Activated naive CD8-positive, alpha-beta T cell treated with anti-CD3 and anti-CD28 coated beads, Interleukin-2, amount 50 U/mL, for 16 hours (primary cell): Measurements from ENCODE around the gene SRCIN1.

Experiments
- DNase-seq: peaks from one replicate; pipeline ENCODE4 v3.0.0-alpha.2; 2020; ENCODE audit warnings: low read depth, low spot score

Gene SRCIN1

DNA sequence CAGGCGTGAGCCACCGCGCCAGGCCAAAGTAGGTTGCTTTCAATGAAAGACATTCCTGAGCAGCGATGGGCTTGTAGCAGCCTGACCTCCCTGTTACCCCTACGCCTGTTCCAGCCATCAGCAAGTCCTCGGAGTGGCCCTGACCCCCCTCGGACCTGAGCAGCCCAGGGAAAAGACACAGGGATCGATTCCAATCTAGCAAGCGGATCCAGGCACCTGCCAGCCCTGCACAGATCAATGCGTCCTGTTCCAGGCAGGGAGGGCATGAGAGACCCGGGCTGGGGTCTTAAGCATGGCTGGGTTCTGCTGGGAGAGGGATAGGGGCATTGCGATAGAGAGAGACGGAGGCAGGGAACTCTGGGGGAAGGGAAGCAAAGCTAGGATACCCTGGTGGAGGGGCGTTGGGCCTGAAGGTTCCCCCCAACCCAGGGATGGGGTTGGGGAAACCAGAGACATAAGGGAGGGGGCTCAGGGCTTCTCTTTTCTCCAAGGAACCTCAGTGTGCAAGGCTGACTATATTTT is 21.9 kb downstream of the SRCIN1 start:
- DNase-seq: no peak

DNA sequence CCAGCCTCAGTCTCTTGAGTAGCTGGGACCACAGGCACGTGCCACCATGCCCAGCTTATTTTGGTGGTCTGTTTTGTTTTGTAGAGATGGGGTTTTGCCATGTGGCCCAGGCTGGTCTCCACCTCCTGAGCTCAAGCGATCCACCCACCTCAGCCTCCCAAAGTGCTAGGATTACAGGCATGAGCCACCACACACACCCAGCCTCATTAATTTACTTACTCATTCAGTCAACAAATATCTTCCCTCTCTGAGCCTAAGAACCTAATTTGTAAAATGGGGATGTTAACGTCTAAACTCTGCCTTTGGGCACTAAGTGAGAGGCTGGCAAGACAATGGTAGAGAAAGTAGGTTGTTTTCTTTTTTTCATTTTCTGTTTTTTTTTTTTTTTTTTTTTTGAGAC is 22.6 kb downstream of the SRCIN1 start:
- no peak for DNase-seq

DNA sequence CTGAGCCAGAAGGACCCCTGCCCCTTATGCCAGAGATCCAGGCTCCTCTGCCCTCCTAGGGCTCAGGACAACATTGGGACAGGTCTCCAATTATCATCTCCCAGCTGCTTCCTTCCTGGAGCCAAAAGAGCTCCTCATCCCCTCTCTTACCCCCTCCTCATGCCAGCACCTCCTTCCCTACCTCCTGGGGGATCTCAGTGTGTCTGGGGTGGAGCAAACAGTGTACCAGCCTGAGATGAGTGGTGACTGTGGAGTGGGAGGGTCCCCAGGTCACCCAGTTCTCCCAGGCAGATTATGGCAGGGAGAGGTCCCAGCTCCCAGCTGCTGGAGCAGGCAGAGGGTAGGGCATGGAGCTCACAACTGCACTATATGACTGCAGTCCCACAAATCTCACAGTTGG is 23.7 kb downstream of the SRCIN1 start:
- DNase-seq: no peak

DNA sequence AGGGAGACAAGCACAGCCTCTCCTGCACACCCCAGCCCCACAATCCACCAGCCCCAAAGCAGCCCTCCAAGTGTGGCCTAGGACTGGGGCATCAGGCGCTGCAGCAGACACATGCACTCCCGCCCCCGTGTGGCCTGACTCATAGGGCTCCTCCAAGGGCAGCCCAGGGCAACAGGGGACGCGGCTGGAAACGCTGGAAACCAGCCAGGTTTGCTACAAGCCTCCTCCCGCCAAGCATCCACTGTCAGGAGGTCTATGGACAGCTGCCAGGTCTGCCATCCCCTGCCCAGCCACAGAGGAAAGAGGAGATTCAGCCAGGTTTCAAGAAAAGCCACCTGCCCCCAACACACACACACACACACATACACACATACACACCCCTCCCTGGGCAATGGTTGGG is 25.8 kb downstream of the SRCIN1 start:
- DNase-seq: no peak

DNA sequence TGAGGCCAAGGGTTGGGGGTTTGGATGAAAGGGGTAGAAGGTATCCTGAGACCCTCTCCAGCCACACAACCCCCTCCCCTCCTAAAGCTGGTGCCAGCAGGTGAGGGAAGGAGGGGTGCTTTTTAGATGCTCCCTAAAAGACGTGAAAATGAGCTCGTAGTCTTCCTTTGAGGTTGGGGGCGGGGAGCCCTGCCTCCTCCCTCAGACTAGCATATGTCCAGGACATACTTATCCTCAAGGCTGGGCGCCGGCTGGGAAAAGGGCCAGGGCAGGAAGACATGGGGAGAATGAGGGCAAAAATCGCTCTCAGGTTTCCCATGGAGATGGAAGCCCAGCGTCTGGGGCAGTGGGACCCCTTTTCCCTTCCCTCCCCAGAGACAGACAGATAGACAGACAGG is 26.7 kb downstream of the SRCIN1 start:
- DNase-seq: no peak

DNA sequence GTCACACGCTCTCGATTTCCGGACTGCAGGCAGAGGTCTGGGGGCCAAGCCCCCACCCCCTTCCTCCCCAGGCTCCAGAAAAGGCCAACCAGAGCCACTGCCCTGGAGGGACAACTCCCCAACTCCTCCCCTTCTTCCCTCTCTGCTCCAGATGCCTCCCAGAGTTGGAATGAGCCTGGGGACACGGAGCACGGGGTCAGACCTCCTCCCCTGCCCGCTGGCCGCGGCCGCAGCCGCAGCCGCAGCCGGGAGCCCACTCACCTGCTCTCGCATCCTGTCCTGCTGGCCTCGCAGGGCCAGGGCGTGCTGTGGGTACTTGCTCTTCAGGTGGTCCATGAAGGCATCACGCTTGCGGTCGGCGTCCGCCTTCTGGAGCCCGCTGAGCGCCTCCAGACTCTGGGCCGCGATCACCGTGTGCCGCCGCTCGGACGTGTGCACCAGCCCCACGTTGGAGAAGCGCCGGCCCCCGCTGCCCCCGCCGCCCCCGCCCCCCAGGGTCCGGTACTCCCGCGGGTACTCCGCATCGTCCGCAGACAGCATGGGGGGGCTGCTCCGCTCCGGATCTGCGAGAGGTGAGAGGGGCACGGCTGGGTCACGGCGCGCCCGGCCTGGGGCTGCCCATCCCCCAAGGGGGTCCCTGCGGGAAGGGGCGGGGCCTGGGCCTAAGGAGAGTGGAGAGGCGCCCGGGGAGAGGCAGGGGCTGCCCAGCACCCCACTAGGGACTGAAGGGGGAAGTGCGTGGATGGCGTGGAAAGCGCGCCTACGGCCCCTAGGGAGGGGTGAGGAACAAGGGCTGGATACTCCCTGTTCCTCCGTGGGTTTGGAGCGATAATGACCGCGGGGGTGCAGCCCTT is 27.3 kb downstream of the SRCIN1 start:
- no peak for DNase-seq

DNA sequence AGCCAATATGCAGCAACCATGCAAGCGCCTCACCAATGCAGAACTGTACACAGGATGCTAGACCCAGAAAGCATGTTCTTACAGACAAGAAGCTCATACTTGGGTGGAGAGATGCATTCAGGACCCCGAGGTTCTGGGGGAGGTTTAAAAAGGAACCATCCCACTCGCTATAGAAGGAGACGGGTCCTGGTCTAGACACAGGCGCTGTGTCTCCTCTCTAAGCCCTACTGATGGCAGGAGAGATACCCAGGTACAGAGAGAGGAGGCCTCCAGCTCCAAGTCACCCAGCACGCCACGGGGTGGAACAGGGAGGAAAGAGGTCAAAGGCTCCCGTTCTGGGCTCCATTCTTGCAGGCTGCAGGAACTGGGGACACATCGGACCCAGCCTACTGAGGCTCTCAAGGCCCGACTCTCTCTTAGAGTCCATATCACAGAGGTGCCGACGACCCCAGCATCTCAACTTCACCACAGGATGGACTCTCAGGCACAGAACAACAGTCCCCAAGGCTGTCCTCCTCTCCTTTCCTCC is 28.0 kb downstream of the SRCIN1 start:
- DNase-seq: no peak

DNA sequence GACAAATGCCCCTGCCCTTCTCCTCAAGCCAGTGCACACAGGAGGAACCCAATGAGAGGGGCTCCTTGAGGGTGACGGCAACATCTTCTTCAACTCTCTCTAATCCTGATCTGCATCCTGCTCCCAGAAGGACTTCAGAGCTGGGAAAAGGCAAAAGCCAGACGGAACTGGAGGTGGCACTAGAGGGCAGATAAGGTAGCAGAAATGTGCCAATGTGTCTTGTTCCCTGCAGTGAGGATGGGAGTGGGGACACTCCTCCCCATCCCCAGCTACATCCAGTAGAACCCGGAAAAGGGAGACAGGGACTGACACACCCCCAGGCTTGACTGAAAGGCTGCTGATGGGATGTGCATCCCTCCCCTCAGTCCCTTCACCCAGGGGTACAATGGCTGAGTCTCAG is 28.5 kb downstream of the SRCIN1 start:
- no peak for DNase-seq

DNA sequence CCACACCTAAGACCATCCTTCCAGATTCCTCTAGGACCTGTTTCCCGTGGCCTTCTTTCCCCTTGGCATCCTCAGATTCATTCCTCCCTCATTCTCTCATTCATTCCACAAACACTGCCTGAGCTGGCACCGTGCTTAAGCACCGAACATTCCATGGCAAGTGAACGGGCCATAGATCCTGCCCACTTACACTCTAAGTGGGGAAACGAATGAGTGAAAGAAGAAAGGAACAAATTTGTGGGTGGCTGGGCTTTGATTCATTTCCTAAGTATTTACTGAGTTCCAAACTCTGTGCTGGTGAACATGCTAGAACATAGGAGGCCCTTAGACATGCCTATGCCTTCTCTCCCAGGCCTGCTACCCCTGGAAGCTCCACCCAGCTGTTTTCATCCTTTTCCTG is 30.0 kb downstream of the SRCIN1 start:
- no peak for DNase-seq

DNA sequence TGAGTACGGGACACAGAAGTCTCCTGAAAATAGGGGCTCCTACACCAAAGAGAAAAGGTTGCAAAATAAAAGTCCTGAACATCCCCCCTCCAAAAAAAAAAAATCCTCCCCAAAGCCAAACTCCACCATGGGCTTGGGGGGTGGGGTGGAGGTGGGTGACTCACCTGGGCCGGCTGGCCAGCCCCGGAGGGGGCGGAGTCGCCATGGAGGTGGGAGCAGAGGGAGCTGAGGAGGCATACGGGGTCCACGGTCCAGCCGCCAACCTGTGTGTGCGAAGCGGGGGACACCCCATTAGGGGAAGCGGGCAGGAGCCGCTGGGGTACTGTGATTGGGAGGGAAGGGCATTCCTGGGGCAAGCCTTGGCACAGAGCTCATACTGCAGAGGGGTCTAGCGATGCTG is 31.0 kb downstream of the SRCIN1 start:
- no peak for DNase-seq

DNA sequence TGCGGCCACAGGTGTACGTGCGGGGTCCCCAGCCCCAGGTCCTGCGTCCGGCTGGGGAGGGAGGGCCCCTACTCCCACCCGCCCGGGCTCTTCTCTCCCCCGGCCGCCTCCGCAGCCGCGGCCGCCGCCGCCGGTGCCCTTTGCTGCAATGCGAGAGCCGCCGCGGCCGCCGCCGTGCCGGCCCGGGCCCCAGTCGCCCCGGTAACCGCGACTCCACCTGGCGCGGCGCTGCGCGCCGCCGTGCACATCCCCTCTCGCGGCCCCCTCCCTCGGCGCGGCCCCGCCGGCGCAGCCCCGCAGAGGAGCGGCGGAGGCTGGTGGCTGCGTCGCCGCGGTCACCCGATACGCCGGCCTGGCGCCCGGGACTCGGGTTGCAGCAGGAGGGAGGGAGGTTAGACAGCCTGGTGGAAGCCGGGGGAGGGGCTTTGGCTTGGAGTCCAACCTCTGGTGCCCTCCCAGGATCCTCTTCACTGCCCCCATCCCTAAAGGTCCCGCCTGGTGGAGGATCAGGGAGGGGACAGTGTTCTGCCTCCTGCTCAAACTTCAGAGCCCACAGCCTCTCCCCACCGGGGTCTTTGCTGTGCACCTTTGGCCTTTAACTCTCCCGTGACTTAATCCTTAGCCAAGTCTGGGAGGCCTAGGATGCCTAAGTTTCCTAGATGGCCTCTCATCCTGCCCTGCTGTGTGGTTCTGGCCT is 32.9 kb downstream of the SRCIN1 start:
- no peak for DNase-seq

DNA sequence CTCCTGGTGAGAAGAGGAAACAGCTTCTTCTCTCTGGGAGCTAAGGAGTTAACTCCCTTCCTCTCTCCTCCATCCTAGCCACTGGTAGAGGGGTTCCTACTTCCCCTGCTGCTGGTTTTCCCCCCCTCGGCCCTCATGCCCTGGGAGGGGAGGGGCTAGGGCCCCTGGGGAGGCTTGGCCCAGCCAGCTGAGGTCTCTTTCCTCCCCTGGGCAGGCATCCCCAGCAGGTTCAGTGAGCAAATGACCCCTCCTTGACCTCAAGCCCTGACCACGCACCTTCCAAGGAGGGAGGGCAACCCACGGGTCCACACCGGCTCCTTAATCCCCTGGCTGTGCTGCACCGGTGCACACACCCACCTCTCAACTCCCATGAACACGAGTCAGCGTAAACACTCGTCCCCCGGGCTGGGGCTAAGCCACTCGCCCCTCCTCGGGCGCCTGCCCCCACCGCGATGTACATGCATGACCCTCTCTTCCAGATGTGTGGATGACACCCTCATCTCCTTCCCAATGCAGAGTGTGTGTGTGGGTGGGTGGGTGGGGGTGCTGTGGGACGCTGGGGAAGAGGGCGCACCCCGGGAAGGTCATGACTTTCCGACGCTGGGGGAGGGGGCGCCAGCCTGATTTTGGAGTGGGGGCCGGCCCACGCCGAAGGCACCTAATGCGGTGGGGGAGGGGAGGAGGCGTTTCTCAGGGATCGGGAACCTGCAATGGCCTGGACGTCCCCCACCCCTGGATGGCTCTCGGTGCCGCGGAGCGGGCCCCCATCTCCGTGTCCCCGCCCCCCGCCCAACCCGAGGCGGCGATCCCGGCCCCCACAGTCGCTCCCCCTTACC is 33.7 kb downstream of the SRCIN1 start:
- no peak for DNase-seq

DNA sequence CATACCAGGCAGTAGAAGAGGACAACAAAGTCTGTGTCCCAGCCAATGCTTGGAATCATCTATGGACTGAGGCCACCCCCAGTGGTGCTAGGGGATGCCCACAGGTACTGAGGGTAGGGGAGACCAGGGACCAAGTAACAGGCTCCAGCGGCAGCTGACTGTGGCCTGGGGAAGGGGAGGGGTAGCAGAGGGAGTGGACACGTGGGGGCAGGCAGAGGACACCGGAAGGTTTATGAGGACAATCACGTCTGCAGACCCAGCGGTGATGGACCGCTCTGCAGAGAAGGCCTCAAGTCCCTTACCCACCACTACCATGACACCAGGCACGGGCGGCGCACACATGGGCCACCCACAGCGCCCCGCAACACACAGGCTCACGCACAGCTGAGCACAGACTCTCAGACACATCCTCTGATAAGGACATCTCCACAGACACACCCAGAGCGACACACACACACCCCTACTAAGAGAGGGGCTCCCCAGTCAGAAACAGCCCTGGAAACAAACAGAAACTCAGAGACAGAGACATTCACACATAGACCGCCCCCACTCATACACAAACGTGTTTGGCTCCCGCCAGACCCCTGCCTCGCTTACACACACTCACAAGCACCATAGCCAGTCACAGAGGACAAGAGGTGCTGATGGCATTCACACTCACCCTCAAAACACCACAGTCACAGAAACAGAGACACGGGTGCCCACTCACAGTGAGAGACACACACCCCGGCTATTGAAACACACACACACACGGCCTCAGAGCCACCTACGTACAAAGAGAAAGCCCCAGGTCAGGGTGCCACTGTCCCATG is 35.8 kb downstream of the SRCIN1 start:
- DNase-seq: no peak

DNA sequence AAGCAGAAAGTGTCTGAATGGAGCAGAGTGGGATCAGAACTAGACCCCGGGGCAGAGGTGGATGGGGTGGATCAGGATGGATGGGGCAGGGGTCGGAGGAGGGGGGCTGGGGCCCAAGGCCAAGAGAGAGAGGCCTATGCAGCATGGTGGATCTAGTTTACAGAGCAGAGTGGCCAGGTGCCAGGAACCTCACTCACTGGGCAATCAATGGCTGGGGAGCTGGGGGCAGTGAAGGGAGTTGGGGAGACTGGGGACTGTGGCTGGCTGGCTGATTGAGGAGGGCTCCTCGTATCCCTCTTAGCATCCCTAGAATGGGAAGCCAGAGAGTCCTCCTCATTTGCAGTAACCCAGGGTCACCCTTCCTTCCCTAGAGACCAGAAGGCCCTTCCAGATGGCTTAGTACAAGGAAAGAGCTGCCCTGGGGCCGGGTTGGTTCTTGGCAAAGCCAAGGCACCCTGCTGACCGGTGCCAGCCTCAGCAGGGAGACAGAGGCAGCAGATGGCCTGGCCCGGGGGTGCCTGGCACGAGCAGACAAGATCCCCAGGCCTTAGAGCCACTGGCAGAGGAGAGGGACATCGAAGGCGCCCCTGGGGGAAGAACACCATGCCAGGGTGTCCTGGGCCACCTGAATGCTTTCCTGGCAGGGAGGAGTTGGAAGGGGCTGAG is 36.8 kb downstream of the SRCIN1 start:
- DNase-seq: no peak

DNA sequence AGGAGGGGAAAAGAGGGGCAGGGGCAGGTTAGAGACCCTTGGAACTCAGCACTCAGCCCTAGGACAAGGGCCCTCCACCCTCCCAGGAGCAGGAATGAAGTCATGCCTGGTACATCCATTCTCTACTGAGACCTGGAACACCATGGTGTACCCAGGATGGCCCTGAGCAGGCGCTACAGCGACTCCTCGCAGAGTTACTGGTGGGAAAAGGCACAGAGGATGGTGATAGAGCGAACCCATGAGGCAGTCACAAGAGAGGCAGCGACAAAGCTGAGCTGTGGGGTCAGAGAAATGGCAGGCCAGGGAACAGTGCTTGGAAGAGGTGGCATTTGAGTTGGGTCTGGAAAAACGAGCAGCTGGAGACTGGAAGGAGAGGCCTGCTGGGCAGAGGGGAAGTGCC is 37.5 kb downstream of the SRCIN1 start:
- no peak for DNase-seq

DNA sequence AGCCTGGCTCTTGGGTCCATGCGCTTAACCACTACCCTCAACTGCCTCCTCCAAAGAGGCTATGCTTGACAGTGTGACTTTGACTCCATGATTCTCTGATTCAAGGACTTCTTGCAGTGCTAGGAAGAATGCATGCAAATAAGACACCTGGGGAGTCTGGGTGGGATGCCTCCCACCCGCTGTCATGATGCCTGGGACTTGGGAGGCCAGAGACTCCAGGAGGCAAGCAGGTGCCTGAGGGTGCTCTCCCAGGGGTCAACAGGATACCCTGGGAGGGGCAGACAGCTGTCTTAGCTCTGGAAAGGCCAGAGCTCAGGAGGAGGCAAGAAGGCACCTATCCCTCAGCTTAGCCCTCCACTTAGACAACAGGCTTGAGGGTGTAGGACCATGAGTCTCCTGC is 38.4 kb downstream of the SRCIN1 start:
- DNase-seq: no peak

DNA sequence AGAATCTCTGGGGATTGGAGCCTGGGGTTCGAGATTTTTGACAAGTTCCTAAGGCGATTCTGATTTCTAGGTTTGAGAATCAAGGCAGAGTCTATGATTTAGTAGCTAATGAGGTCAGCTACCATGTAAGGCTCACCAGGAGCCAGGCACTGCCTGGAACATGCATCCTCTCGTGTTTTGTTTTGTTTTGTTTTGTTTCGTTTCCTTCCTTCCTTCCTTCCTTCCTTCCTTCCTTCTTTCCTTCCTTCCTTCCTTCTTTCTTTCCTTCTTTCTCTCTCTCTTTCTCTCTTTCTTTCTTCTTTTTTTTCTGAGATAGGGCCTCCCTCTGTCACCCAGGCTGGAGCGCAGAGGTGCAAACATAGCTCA is 39.1 kb downstream of the SRCIN1 start:
- DNase-seq: no peak

DNA sequence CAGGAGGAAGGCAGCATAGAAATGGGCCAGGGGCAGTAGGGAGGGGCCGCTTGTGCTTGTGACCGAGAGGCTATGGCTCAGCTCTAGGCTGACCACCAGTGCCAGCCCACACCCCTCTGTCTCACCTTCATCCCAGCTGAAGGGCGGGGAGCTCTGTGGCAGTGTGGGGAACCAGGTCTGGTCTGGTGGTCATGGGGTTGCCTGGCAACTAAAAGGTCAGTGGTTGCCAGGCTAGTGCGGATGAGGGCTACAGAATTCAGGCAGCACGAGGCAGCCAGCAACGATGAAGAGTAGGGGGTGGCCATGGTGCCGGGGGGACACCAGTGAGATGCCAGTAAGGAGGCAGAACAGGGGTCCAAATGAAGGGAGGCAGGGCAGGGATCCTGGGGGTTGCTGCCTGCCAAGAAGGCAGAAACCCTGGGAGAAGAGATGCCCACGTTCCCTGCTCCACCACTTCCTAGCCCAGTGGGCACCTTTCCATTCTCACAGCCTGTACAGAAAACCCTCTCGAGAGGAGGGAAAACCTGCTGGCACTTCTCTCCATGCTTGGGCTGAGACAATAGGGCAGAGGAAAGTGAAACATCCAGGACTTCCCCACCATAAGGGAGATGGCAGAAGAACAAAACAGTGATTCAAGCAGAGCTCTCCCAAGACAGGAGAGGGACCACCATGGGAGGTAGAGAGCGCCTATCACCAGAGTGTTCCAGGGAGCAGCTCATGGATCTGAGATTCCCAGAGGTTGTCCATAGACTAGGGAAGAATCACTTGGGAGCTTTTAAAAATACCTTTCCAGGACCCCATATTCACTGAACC is 39.7 kb downstream of the SRCIN1 start:
- DNase-seq: no peak

DNA sequence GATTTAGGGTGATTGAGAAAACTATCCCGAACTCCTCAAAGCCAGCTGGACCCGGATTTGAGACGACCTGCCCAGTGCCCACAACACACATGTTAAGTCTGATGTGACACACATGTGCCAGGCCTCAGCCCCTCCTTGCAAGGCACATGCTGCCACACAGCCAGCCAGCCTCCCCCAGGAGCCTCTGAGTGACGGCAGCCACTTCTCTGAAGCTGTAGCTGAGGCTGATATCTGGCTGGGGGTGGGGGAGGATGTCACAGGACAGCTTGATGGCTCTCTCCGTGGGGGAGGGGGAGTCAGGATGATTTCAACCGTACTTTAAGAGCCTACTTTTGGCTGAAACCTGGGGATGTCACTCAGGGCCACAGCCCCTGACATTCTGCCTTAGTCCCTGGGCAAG is 40.9 kb downstream of the SRCIN1 start:
- DNase-seq: no peak
